GM19372 (cell line): ENCODE results near the gene ACTR8.

Source experiments
- ATAC-seq: cut with Tn5 transposase; IDR thresholded peaks from one replicate; pipeline ENCODE4 v1.9.1; 2021; ENCODE audit warnings: mild to moderate bottlenecking, low read depth, moderate library complexity; ENCODE audit not compliant: unreplicated experiment

The ACTR8 gene

DNA sequence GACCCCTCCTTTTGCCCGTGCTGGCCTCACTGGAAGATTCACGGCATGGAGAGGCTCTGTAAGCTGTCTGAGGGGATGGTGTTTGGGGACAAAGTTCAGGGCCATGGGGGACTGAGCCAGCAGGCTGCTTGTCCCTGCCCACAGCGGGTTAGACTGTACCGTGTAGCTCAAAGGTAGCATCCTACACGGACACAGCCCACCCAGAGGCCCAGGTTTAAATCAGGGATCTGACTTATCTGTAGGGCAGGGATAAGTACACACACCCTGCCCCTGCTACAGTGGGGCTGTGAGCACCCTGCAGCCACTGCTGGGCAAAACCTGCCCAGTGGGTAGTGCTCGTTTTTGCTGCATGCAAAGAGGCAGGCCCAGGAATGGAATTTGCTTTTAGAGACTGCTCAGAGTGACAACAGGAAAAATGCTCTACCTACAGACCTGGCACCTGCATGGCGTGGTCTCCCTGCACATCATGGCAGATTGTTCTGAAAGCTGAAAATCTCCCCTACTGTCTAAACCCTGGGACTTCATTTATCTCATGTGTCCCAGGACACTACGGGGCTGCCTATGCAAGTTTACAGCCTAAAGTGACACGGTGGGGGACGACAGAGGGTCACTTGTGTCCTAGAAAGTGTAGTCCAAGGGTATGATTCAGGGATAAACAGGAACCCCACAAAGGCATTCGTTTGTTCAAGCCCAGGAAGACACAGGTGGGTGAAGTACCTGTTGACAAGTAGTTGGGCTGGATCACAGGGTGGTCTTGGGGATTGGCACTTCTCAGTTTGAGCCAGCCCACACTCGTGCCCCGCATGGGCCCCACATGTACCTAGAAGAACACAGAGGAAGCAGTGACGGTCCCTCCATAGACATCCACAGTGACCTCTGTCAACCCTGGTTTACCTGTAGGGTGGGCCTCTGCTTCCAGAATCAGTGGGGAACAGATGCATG is 63.5 kb downstream of the ACTR8 start:
- ATAC-seq = no peak

DNA sequence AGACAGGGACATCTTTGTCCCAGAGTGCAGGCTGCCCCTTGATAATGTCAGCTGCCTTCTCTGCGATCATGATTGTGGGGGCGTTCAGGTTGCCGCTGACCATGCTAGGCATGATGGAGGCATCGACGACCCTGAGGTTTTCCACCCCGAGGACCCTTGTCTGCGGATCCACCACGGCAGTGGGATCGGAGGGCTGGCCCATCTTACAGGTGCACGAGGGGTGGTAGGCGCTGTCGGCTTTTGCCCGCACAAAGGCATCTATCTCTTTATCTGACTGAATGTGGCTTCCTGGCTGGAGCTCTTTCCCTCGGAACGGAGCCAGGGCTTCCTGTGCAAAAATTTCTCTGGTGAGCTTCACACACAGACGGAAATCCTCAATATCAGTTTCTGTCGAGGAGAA is 64.1 kb downstream of the ACTR8 start:
- ATAC-seq = no peak

DNA sequence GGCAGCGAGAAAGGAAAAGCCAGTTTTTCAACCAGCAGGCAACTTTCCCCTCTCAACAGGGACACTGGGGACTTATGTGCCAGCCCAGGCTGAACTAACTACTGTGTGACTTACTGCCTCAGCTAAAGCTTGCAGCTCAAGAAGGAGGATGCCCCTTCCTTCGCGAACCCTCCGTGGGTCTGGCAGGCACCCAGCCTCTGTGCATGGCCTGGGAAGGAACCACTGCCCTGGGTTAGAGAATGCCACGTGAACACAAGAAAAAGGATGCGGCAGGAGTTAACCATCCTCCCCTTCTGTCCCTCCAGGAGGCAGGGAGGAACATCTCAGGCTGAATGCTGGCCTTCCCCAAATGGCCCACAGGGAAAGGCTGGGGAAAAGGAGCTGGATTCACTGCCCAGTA is 64.7 kb downstream of the ACTR8 start:
- no peak for ATAC-seq
